H1 (cell line): ENCODE results near the gene KIAA1755. TPM values are rescaled to one million over a fixed set of nuclear protein-coding genes. Genes with fewer than 3 reads are reported as not detected.

Experiments
- CTCF ChIA-PET: fragments of 300-600 bp; sonication (Branson Sonifier 250); formaldehyde crosslinking; loops from one replicate; lab custom pipeline; 2021; ENCODE audit not compliant: partially characterized antibody; lab: Charles Lee
- POLR2A ChIA-PET: fragments of 300-600 bp; sonication (Branson Sonifier 250); formaldehyde crosslinking; loops from one replicate; lab custom pipeline; 2021; ENCODE audit warnings: inconsistent platforms; ENCODE audit not compliant: partially characterized antibody; lab: Charles Lee
- DNase-seq, 2 experiments: peaks; one replicate each; pipeline versions ENCODE4 v3.0.0 to v3.0.0-alpha.2; 2010 to 2022; ENCODE audit warnings: low spot score in 2 of 2, low read depth in 1 of 2, mixed read lengths in 1 of 2
- FAIRE-seq: peaks from 2 replicates; lab custom pipeline; 2011; peaks lifted over from hg19 to GRCh38; lab: Jason Lieb, UNC
- H2AFZ ChIP-seq: 2 replicates; pipeline ENCODE4 v1.8.1; 2012; ENCODE audit warnings: low read length, inconsistent platforms
- H2AK5ac ChIP-seq: 2 replicates; pipeline ENCODE4 v1.6.1; 2013; ENCODE audit warnings: low read depth, low read length
- H2BK120ac ChIP-seq: replicated peaks from 2 replicates; pipeline ENCODE3; 2013; ENCODE audit warnings: low read depth, low read length, inconsistent platforms
- H2BK12ac ChIP-seq: 2 replicates; pipeline ENCODE4 v1.6.1; 2013; ENCODE audit warnings: low read depth, low read length
- H2BK15ac ChIP-seq: 2 replicates; pipeline ENCODE4 v1.6.1; 2013; ENCODE audit warnings: low read length
- H2BK20ac ChIP-seq: 2 replicates; pipeline ENCODE4 v1.6.1; 2013; ENCODE audit warnings: low read length
- H2BK5ac ChIP-seq: 2 replicates; pipeline ENCODE4 v1.6.1; 2013; ENCODE audit warnings: low read depth, low read length
- H3K14ac ChIP-seq: 2 replicates; pipeline ENCODE4 v1.6.1; 2013; ENCODE audit warnings: inconsistent platforms; ENCODE audit not compliant: insufficient read length
- H3K18ac ChIP-seq: 2 replicates; pipeline ENCODE4 v1.6.1; 2013; ENCODE audit warnings: low read length; ENCODE audit errors: extremely low read depth
- H3K23ac ChIP-seq: 2 replicates; pipeline ENCODE4 v1.6.1; 2013; ENCODE audit warnings: inconsistent platforms; ENCODE audit not compliant: insufficient read length
- H3K23me2 ChIP-seq: 2 replicates; pipeline ENCODE4 v1.6.1; 2013; ENCODE audit warnings: low read depth, low read length
- H3K27ac ChIP-seq: 2 replicates; pipeline ENCODE4 v1.6.1; 2011; ENCODE audit warnings: low read depth, low read length, inconsistent platforms
- H3K27me3 ChIP-seq, 4 experiments: replicated peaks in 1 of 4; 1 replicate in 1 of 4; 2 replicates in 3 of 4; pipeline versions ENCODE4 v1.6.1 to v1.8.1; 2011 to 2013; ENCODE audit warnings: low read length in 3 of 4, mild to moderate bottlenecking in 3 of 4, inconsistent platforms in 2 of 4, mixed read lengths in 2 of 4, moderate library complexity in 1 of 4; ENCODE audit not compliant: control insufficient read depth in 3 of 4, insufficient read depth in 3 of 4; ENCODE audit errors: extremely low read depth in 1 of 4
- H3K36me3 ChIP-seq, 4 experiments: 2 replicates each; pipeline versions ENCODE4 v1.6.1 to v1.8.1; 2011 to 2013; ENCODE audit warnings: mild to moderate bottlenecking in 4 of 4, low read length in 3 of 4, moderate library complexity in 2 of 4, control low read depth in 1 of 4, inconsistent platforms in 1 of 4; ENCODE audit not compliant: insufficient read depth in 4 of 4, control insufficient read depth in 2 of 4
- H3K4ac ChIP-seq: replicated peaks from 2 replicates; pipeline ENCODE3; 2013; ENCODE audit warnings: low read length, low read depth, mixed read lengths, inconsistent platforms; ENCODE audit not compliant: insufficient read length
- H3K4me1 ChIP-seq, 4 experiments: replicated peaks in 1 of 4; 1 replicate in 1 of 4; 2 replicates in 3 of 4; pipeline versions ENCODE4 v1.6.1 to v1.8.1; 2011 to 2013; ENCODE audit warnings: low read length in 3 of 4, inconsistent platforms in 2 of 4, mixed read lengths in 1 of 4; ENCODE audit not compliant: insufficient read depth in 4 of 4, control insufficient read depth in 3 of 4
- H3K4me2 ChIP-seq, 2 experiments: 2 replicates each; pipeline versions ENCODE4 v1.6.1 to v1.8.1; 2011 to 2013; ENCODE audit warnings: low read depth in 2 of 2, low read length in 2 of 2, control low read depth in 1 of 2, inconsistent platforms in 1 of 2, mild to moderate bottlenecking in 1 of 2; ENCODE audit not compliant: insufficient read depth in 1 of 2
- H3K4me3 ChIP-seq, 4 experiments: fragments of 200-600, 300-600 bp in 1 of 4; sonication (generic), shearing (Covaris generic), sonication (Bioruptor Twin) in 1 of 4; 2 replicates each; pipeline versions ENCODE4 v1.5.1 to v1.8.1; 2011 to 2016; ENCODE audit warnings: low read length in 4 of 4, low read depth in 3 of 4, control low read depth in 2 of 4, inconsistent platforms in 2 of 4, mild to moderate bottlenecking in 2 of 4, mixed read lengths in 1 of 4, moderate library complexity in 1 of 4; ENCODE audit not compliant: insufficient read depth in 2 of 4; ENCODE audit errors: extremely low read depth in 1 of 4
- H3K56ac ChIP-seq: replicated peaks from 2 replicates; pipeline ENCODE3; 2013; ENCODE audit warnings: low read depth, mild to moderate bottlenecking, mixed read lengths, low read length, inconsistent platforms; ENCODE audit not compliant: insufficient read length
- H3K79me1 ChIP-seq: 2 replicates; pipeline ENCODE4 v1.6.1; 2013; ENCODE audit warnings: low read depth, low read length, control low read depth
- H3K79me2 ChIP-seq, 2 experiments: 2 replicates each; pipeline versions ENCODE4 v1.6.1 to v1.8.1; 2012 to 2013; ENCODE audit warnings: low read length in 2 of 2, mild to moderate bottlenecking in 2 of 2, inconsistent platforms in 1 of 2; ENCODE audit not compliant: insufficient read depth in 2 of 2, control insufficient read depth in 1 of 2
- H3K9ac ChIP-seq, 4 experiments: replicated peaks in 1 of 4; 1 replicate in 1 of 4; 2 replicates in 3 of 4; pipeline versions ENCODE4 v1.6.1 to v1.8.1; 2011 to 2013; ENCODE audit warnings: low read depth in 3 of 4, low read length in 3 of 4, control low read depth in 2 of 4, mild to moderate bottlenecking in 2 of 4, moderate library complexity in 2 of 4, inconsistent platforms in 1 of 4; ENCODE audit errors: extremely low read depth in 1 of 4
- H3K9me3 ChIP-seq, 2 experiments: 2 replicates each; pipeline versions ENCODE4 v1.6.1 to v1.8.1; 2012 to 2013; ENCODE audit warnings: mild to moderate bottlenecking in 2 of 2, moderate library complexity in 2 of 2, control low read depth in 1 of 2, inconsistent platforms in 1 of 2, low read depth in 1 of 2, low read length in 1 of 2, mixed read lengths in 1 of 2; ENCODE audit not compliant: insufficient read depth in 2 of 2
- H4K20me1 ChIP-seq, 2 experiments: replicated peaks in 1 of 2; 2 replicates each; pipeline versions ENCODE3 to v1.8.1; 2011 to 2013; ENCODE audit warnings: inconsistent platforms in 2 of 2, low read length in 2 of 2, mild to moderate bottlenecking in 1 of 2; ENCODE audit not compliant: insufficient read depth in 2 of 2, control insufficient read depth in 1 of 2
- H4K5ac ChIP-seq: 2 replicates; pipeline ENCODE4 v1.6.1; 2013; ENCODE audit warnings: low read length, low read depth, mixed read lengths, inconsistent platforms; ENCODE audit not compliant: insufficient read length
- H4K8ac ChIP-seq: 2 replicates; pipeline ENCODE4 v1.8.0; 2013; ENCODE audit warnings: mild to moderate bottlenecking, moderate library complexity, low read length, inconsistent platforms; ENCODE audit not compliant: insufficient read depth; ENCODE audit errors: extremely low read depth
- H4K91ac ChIP-seq: replicated peaks from 2 replicates; pipeline ENCODE3; 2013; ENCODE audit warnings: low read length, mixed read lengths, inconsistent platforms; ENCODE audit not compliant: insufficient read length
- BACH1 ChIP-seq: IDR thresholded peaks from 2 replicates; pipeline ENCODE4 v1.6.1; 2012; ENCODE audit warnings: low read length, improper control_type of control experiment
- EP300 ChIP-seq, 2 experiments: IDR thresholded peaks; 1 replicate in 1 of 2; 2 replicates in 1 of 2; pipeline ENCODE4 v1.6.1; 2011 to 2012; ENCODE audit warnings: low read depth in 2 of 2, low read length in 2 of 2, mild to moderate bottlenecking in 2 of 2, borderline replicate concordance in 1 of 2, inconsistent platforms in 1 of 2, moderate library complexity in 1 of 2
- HDAC2 ChIP-seq, 2 experiments: fragments of 300-600 bp in 1 of 2; sonication (generic) in 1 of 2; IDR thresholded peaks; 2 replicates each; pipeline ENCODE4 v1.6.1; 2011 to 2012; ENCODE audit warnings: low read depth in 2 of 2, low read length in 2 of 2, mild to moderate bottlenecking in 2 of 2, moderate library complexity in 2 of 2, borderline replicate concordance in 1 of 2, inconsistent platforms in 1 of 2
- HDAC6 ChIP-seq: IDR thresholded peaks from one replicate; pipeline ENCODE4 v1.7.1; 2012; ENCODE audit warnings: low read depth, mild to moderate bottlenecking, inconsistent platforms, low read length, moderate library complexity
- POLR2A ChIP-seq, 2 experiments: IDR thresholded peaks; 1 replicate in 1 of 2; 2 replicates in 1 of 2; pipeline ENCODE4 v1.6.1; 2011; ENCODE audit warnings: low read depth in 2 of 2, low read length in 2 of 2, mild to moderate bottlenecking in 2 of 2; ENCODE audit errors: control extremely low read depth in 1 of 2
- SIRT6 ChIP-seq: IDR thresholded peaks from one replicate; pipeline ENCODE4 v1.7.1; 2012; ENCODE audit warnings: low read length, inconsistent platforms
- SRF ChIP-seq: IDR thresholded peaks from 2 replicates; pipeline ENCODE4 v1.6.1; 2011; ENCODE audit warnings: mild to moderate bottlenecking, low read depth, low read length, moderate library complexity
- SUZ12 ChIP-seq: fragments of 200-600 bp; sonication (generic); IDR thresholded peaks from 2 replicates; pipeline ENCODE4 v1.6.1; 2012; ENCODE audit warnings: mild to moderate bottlenecking, inconsistent platforms, low read length, moderate library complexity, mixed read lengths
- TEAD4 ChIP-seq: IDR thresholded peaks from 2 replicates; pipeline ENCODE4 v1.6.1; 2012; ENCODE audit warnings: low read depth, low read length, inconsistent platforms, mixed read lengths
- WGBS, 2 experiments: shearing (Covaris generic) in 1 of 2; methylation state at CpG; one replicate each; pipeline versions ENCODE4 v1.1.6 to v1.1.7; 2013 to 2015; ENCODE audit warnings: low lambda C conversion rate in 2 of 2, mixed read lengths in 2 of 2, inconsistent platforms in 1 of 2, low coverage in 1 of 2, missing lambda C conversion rate in 1 of 2; ENCODE audit not compliant: insufficient replicate concordance in 2 of 2, insufficient coverage in 1 of 2, insufficient read length in 1 of 2; ENCODE audit errors: extremely low coverage in 1 of 2, missing lambda C conversion rate in 1 of 2; 5-methylcytosine and 5-hydroxymethylcytosine counted together
- polyA plus RNA-seq, 7 experiments: library from polyadenylated mRNA; depleted of rRNA in 3 of 7; stranded (reverse) in 5 of 7; unstranded in 2 of 7; fragments of >200 nt in 5 of 7; fragments of 200-250 nt in 2 of 7; gene quantifications; 1 replicate in 5 of 7; 2 replicates in 1 of 7; 4 replicates in 1 of 7; pipeline versions ENCODE4 v1.2.1 to v1.2.3, GENCODE V29; 2011 to 2013; ENCODE audit warnings: missing spikeins in 2 of 7, mixed read lengths in 2 of 7
- total RNA-seq: library from RNA; stranded (reverse); fragmentation: NEBNext Ultra II Directional; extraction: Animal tissue kit (Norgen Biotek cat#: 25700); gene quantifications from 2 replicates; pipeline ENCODE4 v1.2.1, GENCODE V29; 2021

The KIAA1755 gene
- total and polyA plus RNA-seq, 2 of the 8 experiments (the other 6 are each of a cell fraction or from before 2014, with no cell fraction given), result 0.23 TPM; not detected in 1

GRCh38 chr20:38166703-38167233, 93.8 kb downstream of the KIAA1755 start:
- Histone ChIP-seq H3K4me2 (no peak overlapping the region), H3K9ac (no peak overlapping the region), H2BK15ac (no peak overlapping the region), H3K4ac (no peak overlapping the region), H3K79me1 (no peaks in the 10 kb centered on the region), H4K8ac (peak overlapping the region; percentile 8; the same call in 1 of the 2 replicates), H2BK12ac (no peak overlapping the region), H3K14ac (no peak overlapping the region), H3K56ac (no peak overlapping the region), H4K91ac (no peak overlapping the region), H3K23me2 (peaks cover 4% of the 10 kb centered on the region; the same call in 1 of the 2 replicates), H4K5ac (no peak overlapping the region), H3K23ac (no peak overlapping the region), H2BK20ac (no peak overlapping the region), H2BK120ac (no peak overlapping the region), H3K27ac (no peak overlapping the region), H3K4me1 (peaks cover 0 to 2% (median 0%) of the 10 kb centered on the region in 4 experiments; a peak in 1 of 7 replicates), H3K18ac (no peak overlapping the region), H3K36me3 (no peaks in the 10 kb centered on the region), H2AK5ac (no peak overlapping the region), H2AFZ (no peak overlapping the region), H3K27me3 (no peaks in the 10 kb centered on the region; a peak in 2 of 7 replicates), H3K4me3 (no peak overlapping the region), H4K20me1 (no peaks in the 10 kb centered on the region), H3K9me3 (no peaks in the 10 kb centered on the region), H3K79me2 (no peaks in the 10 kb centered on the region), H2BK5ac (no peak overlapping the region)
- FAIRE-seq (no peak), DNase-seq (no peak)
- ChIA-PET CTCF (interaction anchor here (0.6 to 4.5 kb wide), 21 partner anchors 8 to 138 kb away, joined by 3 to 27 read pairs (median 4); no protein-coding TSS in a partner anchor), POLR2A (no interaction called here)
- WGBS, 2 experiments, result 89% methylated on average over 9 of the region's 11 CpGs; no CpG with 5 or more reads in 1 of the 2 experiments
- TF ChIP-seq EP300 (IDR thresholded peaks at IDR 0.05; ENCODE audit: borderline replicate concordance in 1 of 2, low read depth in 2 of 2, low read length in 2 of 2), result no peak
- no peak for TF ChIP-seq SRF
- TF ChIP-seq HDAC6, result no peak
- no peak for TF ChIP-seq BACH1
- no peak for TF ChIP-seq SIRT6
- no peak for TF ChIP-seq HDAC2 (IDR thresholded peaks at IDR 0.05; ENCODE audit: borderline replicate concordance in 1 of 2, low read depth in 2 of 2, low read length in 2 of 2)
- no peak for TF ChIP-seq SUZ12
- TF ChIP-seq POLR2A (IDR thresholded peaks at IDR 0.05; ENCODE audit: control extremely low read depth in 1 of 2, low read depth in 2 of 2, low read length in 2 of 2), result no peak
- no peak for TF ChIP-seq TEAD4
